BE2C (cell line): Measurements from ENCODE around the gene ADIPOR1.

Experiments
- DNase-seq: peaks from one replicate; pipeline ENCODE4 v3.0.0-alpha.2; 2020
- H3K27me3 ChIP-seq: fragments of 250-450 bp; sonication (Bioruptor Pico); 2 replicates; pipeline ENCODE4 v1.5.1; 2020; ENCODE audit warnings: mild to moderate bottlenecking
- H3K36me3 ChIP-seq: fragments of 250-450 bp; sonication (Bioruptor Pico); 2 replicates; pipeline ENCODE4 v1.5.1; 2020; ENCODE audit warnings: mild to moderate bottlenecking
- H3K4me1 ChIP-seq: fragments of 250-450 bp; sonication (Bioruptor Pico); 2 replicates; pipeline ENCODE4 v1.5.1; 2020
- H3K4me3 ChIP-seq: 2 replicates; pipeline ENCODE4 v1.5.1; 2011; ENCODE audit warnings: low read depth, low read length
- H3K9me3 ChIP-seq: fragments of 250-450 bp; sonication (Bioruptor Pico); 2 replicates; pipeline ENCODE4 v1.5.1; 2020
- CTCF ChIP-seq: IDR thresholded peaks from 2 replicates; pipeline ENCODE4 v1.5.1; 2012; ENCODE audit warnings: mild to moderate bottlenecking, low read depth, low read length

ADIPOR1 gene

GRCh38 chr1:203000217-203000944 lies 42.3 kb upstream of the ADIPOR1 start:
- no peaks in the 10 kb centered on the region for H3K36me3 ChIP-seq
- no peak for TF ChIP-seq CTCF
- no peak for DNase-seq
- H3K27me3 ChIP-seq, result peaks cover 43% of the 10 kb centered on the region
- no peak overlapping the region for H3K4me3 ChIP-seq
- H3K4me1 ChIP-seq, result peaks cover 3% of the 10 kb centered on the region
- H3K9me3 ChIP-seq, result no peaks in the 10 kb centered on the region; the same call in 1 of the 2 replicates

- Histone ChIP-seq H3K27me3 (peaks cover 56% of the 10 kb centered on the region), H3K4me1 (peaks cover 3% of the 10 kb centered on the region), H3K4me3 (peak overlapping the region; percentile 8; the same call in 1 of the 2 replicates), H3K9me3 (no peaks in the 10 kb centered on the region; the same call in 1 of the 2 replicates), H3K36me3 (no peaks in the 10 kb centered on the region)
- peak; percentile 85 for TF ChIP-seq CTCF
- DNase-seq, result peak; percentile 64
These were observed 41.0 kb upstream of the ADIPOR1 start for GRCh38 chr1:202998836-202999750.

- peaks cover 3% of the 10 kb centered on the region for H3K4me1 ChIP-seq
- DNase-seq, result no peak
- peaks cover 89% of the 10 kb centered on the region for H3K27me3 ChIP-seq
- no peak overlapping the region for H3K4me3 ChIP-seq
- TF ChIP-seq CTCF, result no peak
- no peaks in the 10 kb centered on the region for H3K36me3 ChIP-seq
- no peaks in the 10 kb centered on the region; the same call in 1 of the 2 replicates for H3K9me3 ChIP-seq
These were observed 36.6 kb upstream of the ADIPOR1 start for GRCh38 chr1:202994756-202995155.

- Histone ChIP-seq H3K4me1 (no peaks in the 10 kb centered on the region), H3K9me3 (no peaks in the 10 kb centered on the region), H3K36me3 (no peaks in the 10 kb centered on the region), H3K4me3 (no peak overlapping the region), H3K27me3 (peaks cover 72% of the 10 kb centered on the region)
- DNase-seq, result no peak
- TF ChIP-seq CTCF, result no peak
These were observed 33.0 kb upstream of the ADIPOR1 start for GRCh38 chr1:202991112-202991511.

GRCh38 chr1:202989879-202990278 lies 31.8 kb upstream of the ADIPOR1 start:
- Histone ChIP-seq H3K4me3 (no peak overlapping the region), H3K4me1 (no peaks in the 10 kb centered on the region), H3K9me3 (no peaks in the 10 kb centered on the region), H3K36me3 (no peaks in the 10 kb centered on the region), H3K27me3 (peaks cover 69% of the 10 kb centered on the region)
- no peak for TF ChIP-seq CTCF
- no peak for DNase-seq
